Stimulated activated CD4-positive, alpha-beta T cell treated with anti-CD3 and anti-CD28 coated beads, Interleukin-1b, Interleukin-23, amount 100 ng/mL, for 4 hours (primary cell): ENCODE results near the gene STAT5B.
"Not testable (repeated sequence)": the region's sequence is repeated elsewhere in the genome, so short reads cannot be mapped to it uniquely, and the experiment has no call there.

ENCODE experiments used
- DNase-seq, 2 donors: peaks; one replicate each; pipeline ENCODE4 v3.0.0-alpha.2; 2020; ENCODE audit warnings: low read depth in 2 of 2

Gene STAT5B

DNA sequence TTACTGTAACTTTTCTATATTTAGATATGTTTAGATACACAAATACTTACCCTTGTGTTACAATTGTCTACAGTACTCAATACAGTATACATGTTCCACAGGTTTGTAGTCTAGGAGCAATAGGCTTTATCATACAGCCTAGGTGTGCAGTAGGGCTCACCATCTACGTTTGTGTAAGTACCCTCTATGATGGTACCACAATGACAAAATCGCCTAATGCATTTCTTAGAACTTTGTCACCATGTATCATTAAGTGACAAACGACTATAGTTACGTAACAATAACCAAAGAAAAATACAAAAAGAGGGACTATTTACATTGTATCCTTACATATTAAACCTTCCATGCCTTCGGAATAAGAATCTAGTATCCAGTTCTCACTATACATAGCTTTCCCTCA is 8.0 kb downstream of the STAT5B start:
- DNase-seq = no peak

DNA sequence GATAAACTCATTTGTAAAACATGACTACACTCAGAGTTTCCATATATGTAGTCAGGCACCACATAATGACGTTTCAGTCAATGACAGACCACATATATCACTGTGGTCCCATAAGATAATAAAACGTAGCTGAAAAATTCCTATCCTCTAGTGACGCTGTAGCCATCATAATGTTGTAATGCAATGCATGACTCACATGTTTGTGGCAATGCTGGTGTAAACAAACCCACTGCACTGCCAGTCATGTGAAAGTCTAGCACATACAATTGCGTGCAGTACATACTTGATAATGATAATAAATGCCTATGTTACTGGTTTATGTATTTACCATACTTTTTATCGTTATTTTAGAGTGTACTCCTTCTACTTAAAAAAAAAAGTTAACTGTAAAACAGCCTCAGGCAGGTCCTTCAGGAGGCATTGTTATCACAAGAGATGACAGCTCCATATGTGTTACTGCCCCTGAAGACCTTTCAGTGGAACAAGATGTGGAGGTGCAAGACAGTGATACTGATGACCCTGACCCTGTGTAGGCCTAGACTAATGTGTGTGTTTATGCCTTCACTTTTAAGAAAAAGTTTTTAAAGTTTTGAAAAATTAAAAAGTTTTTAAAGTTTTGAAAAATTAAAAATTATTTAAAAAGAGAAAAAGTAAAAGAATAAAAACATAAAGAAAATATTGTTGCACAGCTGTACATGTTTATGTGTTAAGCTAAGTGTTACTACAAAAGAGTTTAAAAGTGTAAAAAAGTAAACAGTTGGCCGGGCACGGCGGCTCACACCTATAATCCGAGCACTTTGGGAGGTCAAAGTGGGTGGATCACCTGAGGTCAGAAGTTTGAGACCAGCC is 9.0 kb downstream of the STAT5B start:
- DNase-seq = peak in 1 of 2 donors; percentile 36

DNA sequence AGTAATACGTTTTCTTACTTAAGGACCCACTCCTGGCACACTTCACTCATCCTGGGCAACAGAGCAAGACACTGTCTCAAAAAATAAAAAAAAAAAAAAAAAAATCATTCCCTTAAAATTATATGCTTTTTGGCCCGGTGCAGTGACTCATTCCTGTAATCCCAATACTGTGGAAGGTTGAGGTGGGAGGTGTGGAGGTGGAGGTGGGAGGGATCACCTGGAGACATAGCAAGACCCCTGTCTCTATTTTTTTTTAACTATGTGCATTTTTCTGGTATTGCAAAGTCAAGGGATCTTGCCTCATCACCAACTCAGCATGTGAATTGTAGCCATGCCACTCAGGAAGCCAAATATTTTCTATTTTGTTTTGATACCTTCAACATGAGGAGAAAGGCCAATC is 9.7 kb downstream of the STAT5B start:
- DNase-seq = no peak

DNA sequence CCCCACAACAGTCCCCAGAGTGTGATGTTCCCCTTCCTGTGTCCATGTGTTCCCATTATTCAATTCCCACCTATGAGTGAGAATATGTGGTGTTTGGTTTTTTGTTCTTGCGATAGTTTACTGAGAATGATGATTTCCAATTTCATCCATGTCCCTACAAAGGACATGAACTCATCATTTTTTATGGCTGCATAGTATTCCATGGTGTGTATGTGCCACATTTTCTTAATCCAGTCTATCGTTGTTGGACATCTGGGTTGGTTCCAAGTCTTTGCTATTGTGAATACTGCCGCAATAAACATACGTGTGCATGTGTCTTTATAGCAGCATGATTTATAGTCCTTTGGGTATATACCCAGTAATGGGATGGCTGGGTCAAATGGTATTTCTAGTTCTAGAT is 11.8 kb downstream of the STAT5B start:
- not testable (repeated sequence) for DNase-seq

DNA sequence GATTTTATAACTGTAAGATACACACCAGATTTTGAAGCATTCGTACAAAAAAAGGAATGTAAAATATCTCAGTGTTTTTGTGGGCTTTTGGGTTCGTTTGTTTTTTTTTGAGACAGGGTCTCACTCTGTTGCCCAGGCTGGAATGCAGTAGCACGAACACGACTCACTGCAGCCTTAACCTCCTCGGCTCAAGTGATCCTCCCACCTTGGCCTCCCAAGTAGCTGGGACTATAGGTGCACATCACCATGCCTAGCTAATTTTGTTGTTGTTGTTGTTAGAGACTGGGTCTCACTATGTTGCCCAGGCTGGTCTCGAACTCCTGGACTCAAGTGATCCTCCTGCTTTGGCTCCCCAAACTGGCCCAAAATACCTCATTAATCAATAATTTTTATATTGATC is 15.9 kb downstream of the STAT5B start:
- DNase-seq = no peak

DNA sequence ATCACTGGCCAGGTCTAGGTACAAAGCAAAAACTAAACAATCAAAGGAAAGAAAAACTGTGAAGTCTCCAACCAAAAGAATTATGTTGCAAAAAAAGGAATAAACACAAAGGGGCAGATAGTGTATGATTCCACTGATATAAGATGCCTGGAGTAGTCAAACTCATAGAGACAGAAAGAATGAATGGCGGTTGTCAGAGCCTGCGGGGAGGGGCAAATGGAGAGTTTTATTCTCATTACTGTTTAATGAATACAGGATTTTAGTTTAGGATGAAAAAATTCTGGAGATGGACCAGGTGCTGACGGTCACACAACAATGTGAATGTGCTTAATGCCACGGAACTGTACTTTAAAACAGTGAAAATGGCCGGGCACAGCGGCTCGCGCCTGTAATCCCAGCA is 20.7 kb downstream of the STAT5B start:
- DNase-seq = no peak

- no peak for DNase-seq
Measured at GRCh38 chr17:42253578-42253977, 22.6 kb downstream of the STAT5B start.

DNA sequence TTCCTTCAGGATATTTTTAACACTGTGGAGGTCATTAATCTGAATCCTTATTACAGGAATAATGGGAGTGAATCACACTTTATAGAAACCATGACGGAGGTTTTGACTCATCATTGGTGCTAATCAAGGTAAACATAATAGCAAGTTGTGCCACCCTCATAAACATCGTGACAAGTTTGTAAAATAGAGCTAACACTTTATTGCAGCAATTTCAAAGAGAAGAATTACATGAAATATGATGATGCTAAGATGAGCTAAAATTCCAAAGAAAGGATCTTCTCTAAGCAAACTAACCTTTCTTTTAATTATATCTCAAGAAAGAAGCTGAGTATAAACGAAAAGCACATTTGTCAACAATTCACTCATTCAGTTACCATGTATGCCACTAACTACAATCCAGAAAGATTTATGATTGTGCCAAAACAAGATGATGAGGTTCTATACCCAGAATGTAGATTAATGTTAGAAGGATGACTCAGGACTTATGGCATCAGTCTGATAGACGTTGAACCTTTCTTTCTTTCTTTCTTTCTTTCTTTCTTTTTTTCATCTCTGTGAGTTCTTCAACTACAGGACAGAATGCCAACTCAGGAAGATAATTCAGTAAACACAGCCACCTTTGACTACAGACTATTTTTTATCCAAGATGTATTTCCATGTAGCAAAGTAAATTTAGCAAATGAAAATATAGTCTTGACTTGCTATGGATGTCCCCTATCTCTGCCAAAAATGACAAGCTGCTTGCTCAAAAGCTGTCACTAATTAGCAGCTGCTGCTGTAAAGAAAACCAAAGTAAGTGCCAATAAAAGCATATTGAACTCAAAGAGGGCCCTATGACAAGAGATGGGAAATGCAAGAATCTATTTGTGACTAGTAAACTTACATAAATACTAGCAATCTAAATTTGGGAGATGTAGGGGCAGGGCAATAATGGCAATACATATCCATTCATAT is 23.3 kb downstream of the STAT5B start:
- no peak for DNase-seq

- DNase-seq = no peak
Measured at GRCh38 chr17:42251115-42251514, 25.1 kb downstream of the STAT5B start.

DNA sequence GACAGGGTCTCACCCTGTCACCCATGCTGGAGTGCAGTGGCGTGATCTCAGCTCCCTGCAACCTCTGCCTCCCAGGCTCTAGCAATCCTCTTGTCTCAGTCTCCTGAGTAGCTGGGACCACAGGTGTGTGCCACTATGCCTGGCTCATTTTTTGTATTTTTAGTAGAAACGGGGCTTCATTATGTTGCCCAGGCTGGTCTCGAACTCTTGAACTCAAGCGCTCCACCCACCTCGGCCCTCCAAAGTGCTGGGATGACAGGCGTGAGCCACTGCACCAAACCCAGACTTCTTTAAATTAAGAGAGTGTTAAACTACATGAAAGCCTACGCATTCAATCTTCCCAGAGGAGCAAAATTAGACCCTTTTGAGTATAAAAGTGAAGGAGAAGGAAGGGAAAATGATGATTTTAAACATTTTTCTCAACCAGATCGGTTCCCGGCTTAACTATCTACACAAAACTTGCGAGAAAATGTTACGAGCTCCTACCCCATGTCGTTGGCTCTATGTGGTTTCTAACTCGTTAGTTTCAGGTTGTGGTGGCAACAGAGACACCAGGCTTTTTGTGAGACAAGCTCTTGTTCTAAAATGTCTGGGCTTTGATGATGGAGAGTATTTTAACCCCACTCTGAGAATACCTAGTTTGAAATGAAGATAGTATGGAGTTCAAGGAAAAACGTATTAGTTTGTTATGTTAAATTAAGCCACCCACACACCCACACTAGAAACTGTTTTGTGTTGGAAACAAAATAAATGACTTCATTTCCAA is 26.3 kb downstream of the STAT5B start:
- DNase-seq = no peak

- peak; percentile 23 to 68 for DNase-seq
Measured at GRCh38 chr17:42248351-42249179, 27.6 kb downstream of the STAT5B start.

- DNase-seq = no peak
Measured at GRCh38 chr17:42247734-42248133, 28.5 kb downstream of the STAT5B start.

DNA sequence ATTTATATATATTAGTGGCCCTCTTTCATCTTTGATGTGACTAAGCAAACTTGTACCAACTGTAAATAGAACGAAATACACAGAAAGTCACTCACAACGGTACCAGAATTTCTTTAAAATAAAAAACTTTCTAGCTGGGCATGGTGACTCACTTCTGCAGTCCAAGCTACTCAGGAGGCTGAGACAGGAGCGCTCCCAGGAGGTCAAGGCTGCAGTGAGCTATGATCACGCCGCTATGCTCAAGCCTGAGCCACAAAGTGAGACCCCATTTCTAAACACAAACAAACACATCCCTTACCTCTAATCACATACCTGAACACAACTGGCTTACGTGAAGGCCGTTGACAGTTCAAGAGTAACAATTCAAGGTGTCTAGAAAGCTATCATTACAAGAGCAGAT is 29.7 kb downstream of the STAT5B start:
- no peak for DNase-seq

- DNase-seq = not testable (repeated sequence)
Measured at GRCh38 chr17:42245183-42245582, 31.0 kb downstream of the STAT5B start.

DNA sequence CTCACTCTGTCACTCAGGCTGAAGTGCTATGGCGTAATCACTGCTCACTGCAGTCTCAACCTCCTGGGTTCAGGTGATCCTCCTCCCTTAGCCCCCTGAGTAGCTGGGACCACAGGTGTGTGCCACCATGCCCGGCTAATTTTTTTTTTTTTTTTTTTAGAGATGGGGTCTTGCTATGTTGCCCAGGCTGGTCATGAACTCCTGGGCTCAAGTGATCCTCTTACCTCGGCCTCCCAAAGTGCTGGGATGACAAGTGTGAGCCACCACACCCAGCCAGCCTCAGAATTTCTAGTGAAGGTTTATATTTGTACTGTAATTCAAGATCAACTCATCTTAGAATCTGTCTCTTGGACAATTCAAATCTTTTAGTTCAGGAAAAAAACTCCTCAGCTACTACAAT is 32.1 kb downstream of the STAT5B start:
- DNase-seq = not testable (repeated sequence)

GRCh38 chr17:42243493-42243982 is 32.7 kb downstream of the STAT5B start:
- DNase-seq = no peak

DNA sequence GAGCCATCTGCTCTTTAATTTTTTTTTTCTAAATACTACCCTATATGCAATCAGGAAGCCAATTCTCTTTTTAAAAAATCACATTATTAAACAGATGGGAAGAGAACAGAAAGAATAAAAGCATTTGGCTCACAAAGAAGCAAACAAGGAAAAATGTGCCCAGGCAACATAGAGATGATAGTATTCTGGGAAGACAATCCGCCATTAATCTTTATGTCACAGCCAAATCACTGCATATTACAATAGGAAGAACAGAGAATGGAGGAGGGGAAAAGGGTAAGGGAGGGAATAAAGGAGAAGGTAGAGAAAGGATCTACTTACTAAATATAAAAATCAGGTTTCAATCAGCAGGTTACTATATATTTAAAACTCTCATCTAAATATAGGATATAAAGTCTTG is 34.3 kb downstream of the STAT5B start:
- DNase-seq = no peak

- not testable (repeated sequence) for DNase-seq
Measured at GRCh38 chr17:42240863-42241262, 35.3 kb downstream of the STAT5B start.

- DNase-seq = no peak
Measured at GRCh38 chr17:42240201-42240600, 36.0 kb downstream of the STAT5B start.

- DNase-seq = not testable (repeated sequence)
Measured at GRCh38 chr17:42239576-42239975, 36.6 kb downstream of the STAT5B start.

DNA sequence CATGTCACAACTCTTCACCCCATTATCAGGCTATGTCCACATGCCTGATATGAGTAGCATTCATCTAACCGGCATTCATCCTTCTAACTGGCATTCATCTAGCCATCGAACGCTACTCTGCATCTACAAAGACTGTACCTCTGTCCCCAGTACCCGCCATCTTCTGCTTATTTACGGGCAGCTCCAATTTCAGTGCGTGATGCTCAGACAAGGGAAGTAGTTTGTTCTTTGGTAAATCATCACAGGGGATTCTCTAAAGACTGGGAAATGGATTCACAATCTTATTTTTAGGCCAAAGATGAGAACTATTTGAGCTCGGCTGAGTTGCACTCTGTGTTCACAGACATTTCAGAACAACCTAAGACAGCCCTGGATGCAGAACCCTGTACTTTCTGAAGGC is 39.4 kb downstream of the STAT5B start:
- DNase-seq = no peak
